Measurements from ENCODE around the gene SDC4.

Gene SDC4

GRCh38 chr20:45343532-45344167 is 4.6 kb downstream of the SDC4 start:
- no peak for DNase-seq (ENCODE audit: low read depth, low spot score)

- no peak for DNase-seq (ENCODE audit: low read depth, low spot score)
These were observed 5.2 kb downstream of the SDC4 start for GRCh38 chr20:45342855-45343531.

GRCh38 chr20:45341939-45342854 is 6.0 kb downstream of the SDC4 start:
- no peak for DNase-seq (ENCODE audit: low read depth, low spot score)

GRCh38 chr20:45341579-45341938 is 6.7 kb downstream of the SDC4 start:
- no peak for DNase-seq (ENCODE audit: low read depth, low spot score)

GRCh38 chr20:45340951-45341350 is 7.3 kb downstream of the SDC4 start:
- DNase-seq (ENCODE audit: low read depth, low spot score), result no peak

- no peak for DNase-seq (ENCODE audit: low read depth, low spot score)
These were observed 7.9 kb downstream of the SDC4 start for GRCh38 chr20:45340236-45340847.

GRCh38 chr20:45339799-45340198 is 8.4 kb downstream of the SDC4 start:
- DNase-seq (ENCODE audit: low read depth, low spot score), result no peak

- DNase-seq (ENCODE audit: low read depth, low spot score), result no peak
These were observed 9.1 kb downstream of the SDC4 start for GRCh38 chr20:45339084-45339483.

- no peak for DNase-seq (ENCODE audit: low read depth, low spot score)
These were observed 9.8 kb downstream of the SDC4 start for GRCh38 chr20:45338121-45339030.

- no peak for DNase-seq (ENCODE audit: low read depth, low spot score)
These were observed 10.7 kb downstream of the SDC4 start for GRCh38 chr20:45337367-45338120.

- DNase-seq (ENCODE audit: low read depth, low spot score), result no peak
These were observed 11.5 kb downstream of the SDC4 start for GRCh38 chr20:45336530-45337366.

GRCh38 chr20:45330476-45330875 is 17.7 kb downstream of the SDC4 start:
- no peak for DNase-seq (ENCODE audit: low read depth, low spot score)

- DNase-seq (ENCODE audit: low read depth, low spot score), result no peak
These were observed 18.5 kb downstream of the SDC4 start for GRCh38 chr20:45329497-45330319.

- no peak for DNase-seq (ENCODE audit: low read depth, low spot score)
These were observed 19.8 kb downstream of the SDC4 start for GRCh38 chr20:45328451-45328850.

GRCh38 chr20:45325371-45325770 is 22.9 kb downstream of the SDC4 start:
- DNase-seq (ENCODE audit: low read depth, low spot score), result no peak

- no peak for DNase-seq (ENCODE audit: low read depth, low spot score)
These were observed 24.5 kb downstream of the SDC4 start for GRCh38 chr20:45323731-45324130.

GRCh38 chr20:45322952-45323383 is 25.3 kb downstream of the SDC4 start:
- no peak for DNase-seq (ENCODE audit: low read depth, low spot score)

GRCh38 chr20:45320948-45321595 is 27.2 kb downstream of the SDC4 start:
- no peak for DNase-seq (ENCODE audit: low read depth, low spot score)
